B cell (primary cell): Measurements from ENCODE around the gene PRDX2. TPM values are rescaled to one million over a fixed set of nuclear protein-coding genes. Genes with fewer than 3 reads are reported as not detected.
A peak's percentile ranks its signal among the peaks of the same experiment; 100 is the strongest.

Source experiments
- ATAC-seq: fragments of 200-7000 bp; cut with Tn5 transposase; one replicate; pipeline ENCODE4 v1.10.0; 2021; ENCODE audit warnings: low read depth, mild to moderate bottlenecking, moderate number of reproducible peaks, moderate library complexity
- CTCF ChIA-PET: fragments of 350-600 bp; sonication (Branson Sonifier 250); formaldehyde crosslinking; loops from one replicate; lab custom pipeline; 2021; ENCODE audit warnings: antibody characterized with exemption, inconsistent platforms; lab: Charles Lee
- POLR2A ChIA-PET: fragments of 350-600 bp; sonication (Branson Sonifier 250); formaldehyde crosslinking; loops from one replicate; lab custom pipeline; 2021; ENCODE audit warnings: antibody characterized with exemption; lab: Charles Lee
- DNase-seq: peaks from one replicate; pipeline ENCODE4 v3.0.0; 2013
- H2AFZ ChIP-seq: 2 replicates; pipeline ENCODE4 v1.6.1; 2012; ENCODE audit warnings: mild to moderate bottlenecking, low read depth, low read length; ENCODE audit not compliant: insufficient read depth, poor library complexity, severe bottlenecking
- H3K27ac ChIP-seq, 2 donors: 1 replicate in 1 of 2; 2 replicates in 1 of 2; pipeline ENCODE4 v1.5.1; 2012 to 2013; ENCODE audit warnings: low read length in 2 of 2, mild to moderate bottlenecking in 2 of 2, moderate library complexity in 1 of 2
- H3K27me3 ChIP-seq, 4 experiments: fragments of 200-600 bp in 1 of 4; sonication (generic) in 1 of 4; replicated peaks in 1 of 4; 1 replicate in 2 of 4; 2 replicates in 2 of 4; pipeline versions ENCODE4 v1.6.1 to v1.7.0; 2013 to 2016; ENCODE audit warnings: low read length in 3 of 4, mild to moderate bottlenecking in 2 of 4, mixed read lengths in 1 of 4, moderate library complexity in 1 of 4; ENCODE audit not compliant: insufficient read depth in 4 of 4, control insufficient read depth in 3 of 4; ENCODE audit errors: control extremely low read depth in 1 of 4
- H3K36me3 ChIP-seq, 2 experiments: replicated peaks in 1 of 2; 1 replicate in 1 of 2; 2 replicates in 1 of 2; pipeline versions ENCODE4 v1.6.1 to v1.7.1; 2013; ENCODE audit warnings: low read length in 1 of 2; ENCODE audit not compliant: insufficient read depth in 2 of 2, control insufficient read depth in 1 of 2; ENCODE audit errors: control extremely low read depth in 1 of 2, extremely low read depth in 1 of 2
- H3K4me1 ChIP-seq, 2 donors: fragments of 200-600 bp in 1 of 2; sonication (generic) in 1 of 2; 1 replicate in 1 of 2; 2 replicates in 1 of 2; pipeline versions ENCODE4 v1.5.1 to v1.6.1; 2013 to 2017; ENCODE audit warnings: low read length in 2 of 2; ENCODE audit not compliant: control insufficient read depth in 2 of 2, insufficient read depth in 2 of 2
- H3K4me2 ChIP-seq: replicated peaks from 2 replicates; pipeline ENCODE3; 2012; ENCODE audit warnings: mild to moderate bottlenecking, low read depth, low read length; ENCODE audit not compliant: poor library complexity, severe bottlenecking
- H3K4me3 ChIP-seq, 5 experiments: fragments of 200-600 bp in 1 of 5; sonication (generic) in 1 of 5; 1 replicate in 3 of 5; 2 replicates in 2 of 5; pipeline versions ENCODE4 v1.5.1 to v1.7.0; 2011 to 2016; ENCODE audit warnings: low read length in 4 of 5, mild to moderate bottlenecking in 4 of 5, low read depth in 2 of 5, control low read depth in 1 of 5, moderate library complexity in 1 of 5; ENCODE audit not compliant: insufficient read depth in 1 of 5; ENCODE audit errors: control extremely low read depth in 1 of 5, extremely low read depth in 1 of 5
- H3K79me2 ChIP-seq: fragments of 200-600 bp; sonication (generic); one replicate; pipeline ENCODE4 v1.6.0; 2016; ENCODE audit warnings: low read length; ENCODE audit not compliant: control insufficient read depth, insufficient read depth
- H3K9ac ChIP-seq: fragments of 200-600 bp; sonication (generic); 2 replicates; pipeline ENCODE4 v1.6.1; 2017; ENCODE audit warnings: mild to moderate bottlenecking, low read length, moderate library complexity
- H3K9me3 ChIP-seq, 3 donors: one replicate each; pipeline versions ENCODE4 v1.6.1 to v1.7.1; 2013; ENCODE audit warnings: low read length in 2 of 3; ENCODE audit not compliant: control insufficient read depth in 2 of 3, insufficient read depth in 1 of 3; ENCODE audit errors: control extremely low read depth in 1 of 3
- H4K20me1 ChIP-seq: 2 replicates; pipeline ENCODE4 v1.6.0; 2012; ENCODE audit warnings: mild to moderate bottlenecking, low read length; ENCODE audit not compliant: insufficient read depth, control insufficient read depth, poor library complexity, severe bottlenecking
- H3K27ac Mint-ChIP-seq: one replicate; pipeline ENCODE4 v1.8.0; 2021; ENCODE audit warnings: mixed read lengths
- H3K27me3 Mint-ChIP-seq: one replicate; pipeline ENCODE4 v1.8.0; 2021; ENCODE audit warnings: mixed read lengths
- H3K4me1 Mint-ChIP-seq: one replicate; pipeline ENCODE4 v1.8.0; 2021; ENCODE audit warnings: mixed read lengths
- H3K4me3 Mint-ChIP-seq: one replicate; pipeline ENCODE4 v1.8.0; 2021; ENCODE audit warnings: mixed read lengths
- H3K9me3 Mint-ChIP-seq: one replicate; pipeline ENCODE4 v1.8.0; 2022; ENCODE audit warnings: mixed read lengths; ENCODE audit not compliant: insufficient read depth
- EZH2 ChIP-seq: IDR thresholded peaks from 2 replicates; pipeline ENCODE4 v1.6.1; 2012; ENCODE audit warnings: borderline replicate concordance, low read depth, mild to moderate bottlenecking, moderate library complexity, low read length; ENCODE audit not compliant: insufficient read depth, poor library complexity, severe bottlenecking
- WGBS: methylation state at CpG from one replicate; pipeline ENCODE4 v1.1.5; 2013; ENCODE audit warnings: missing lambda C conversion rate; ENCODE audit not compliant: insufficient coverage; 5-methylcytosine and 5-hydroxymethylcytosine counted together
- intact Hi-C: fragments of 100-400 bp; cut with micrococcal nuclease; formaldehyde crosslinking; loops from one replicate; pipeline ENCODE4 v1.10.0; 2022
- polyA plus RNA-seq: library from polyadenylated mRNA; depleted of rRNA; stranded (reverse); fragments of >200 nt; gene quantifications from 2 replicates; pipeline ENCODE4 v1.2.3, GENCODE V29; 2012
- total RNA-seq, 2 donors: library from RNA; stranded (reverse); fragments of 120-200 nt in 1 of 2; gene quantifications; 1 replicate in 1 of 2; 2 replicates in 1 of 2; pipeline versions ENCODE4 v1.2.3 to v1.2.4, GENCODE V29; 2013 to 2022
- TF ChIP-seq, protein P1 (sequence below): fragments of 200-600 bp; IDR thresholded peaks from one replicate; pipeline ENCODE4 v1.8.0; 2022; ENCODE audit warnings: antibody characterized with exemption, mild to moderate bottlenecking

Gene PRDX2
- total and polyA plus RNA-seq, 2 donors (not counting 1 experiment from before 2014, with no cell fraction given) = 45.5 to 66.1 TPM

DNA sequence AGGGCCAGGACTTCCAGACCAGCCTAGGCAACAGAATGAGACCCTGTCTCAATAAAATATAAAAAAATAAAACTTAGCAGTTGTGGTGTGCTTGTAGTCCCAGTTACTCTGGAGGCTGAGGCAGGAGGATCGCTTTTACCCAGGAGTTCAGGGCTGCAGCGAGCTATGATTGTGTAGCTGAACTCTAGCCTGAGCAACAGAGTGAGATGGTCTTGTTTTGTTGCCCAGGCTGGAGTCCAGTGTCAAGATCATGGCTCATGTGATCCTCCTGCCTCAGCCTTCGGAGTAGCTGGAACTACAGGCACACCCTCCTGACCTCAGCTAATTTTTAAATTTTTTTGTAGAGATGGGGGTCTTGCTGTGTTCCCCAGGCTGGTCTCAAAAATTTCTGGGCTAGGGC is 14.6 kb downstream of the PRDX2 start:
- CTCF ChIA-PET = interaction anchor here (0.7 to 5.0 kb wide), 3 partner anchors 9 to 12 kb away, joined by 3 to 65 read pairs (median 28); no protein-coding TSS in a partner anchor
- H3K27me3 ChIP-seq = no peaks in the 10 kb centered on the region
- H3K79me2 ChIP-seq = peaks cover 7% of the 10 kb centered on the region
- ATAC-seq = no peak
- H3K4me1 ChIP-seq = peaks cover 68 to 81% of the 10 kb centered on the region in 2 donors
- H3K4me1 Mint-ChIP-seq = peaks cover 44% of the 10 kb centered on the region
- DNase-seq = no peak
- H3K9me3 ChIP-seq = no peaks in the 10 kb centered on the region
- no peak overlapping the region for H2AFZ ChIP-seq
- intact Hi-C loops = loop anchor here (5.0 kb wide), 1 partner anchor 1205 kb away; no protein-coding TSS in a partner anchor
- peak overlapping the region; percentile 92 to 97 for H3K27ac ChIP-seq
- H3K4me3 Mint-ChIP-seq = peak overlapping the region; percentile 15
- H3K27me3 Mint-ChIP-seq = no peaks in the 10 kb centered on the region
- H3K36me3 ChIP-seq = no peaks in the 10 kb centered on the region
- H3K9ac ChIP-seq = peak overlapping the region; percentile 12
- H4K20me1 ChIP-seq = peaks cover 6% of the 10 kb centered on the region
- peak overlapping the region; percentile 96 for H3K4me2 ChIP-seq
- 100% methylated on average over 2 of the region's 3 CpGs for WGBS
- POLR2A ChIA-PET = interaction anchor here (1.0 to 4.5 kb wide), 3 partner anchors 9 to 57 kb away, joined by 5 to 36 read pairs (median 6); no protein-coding TSS in a partner anchor
- peak overlapping the region in 1 of 5 experiments; percentile 19 for H3K4me3 ChIP-seq
- TF ChIP-seq, protein P1, sequence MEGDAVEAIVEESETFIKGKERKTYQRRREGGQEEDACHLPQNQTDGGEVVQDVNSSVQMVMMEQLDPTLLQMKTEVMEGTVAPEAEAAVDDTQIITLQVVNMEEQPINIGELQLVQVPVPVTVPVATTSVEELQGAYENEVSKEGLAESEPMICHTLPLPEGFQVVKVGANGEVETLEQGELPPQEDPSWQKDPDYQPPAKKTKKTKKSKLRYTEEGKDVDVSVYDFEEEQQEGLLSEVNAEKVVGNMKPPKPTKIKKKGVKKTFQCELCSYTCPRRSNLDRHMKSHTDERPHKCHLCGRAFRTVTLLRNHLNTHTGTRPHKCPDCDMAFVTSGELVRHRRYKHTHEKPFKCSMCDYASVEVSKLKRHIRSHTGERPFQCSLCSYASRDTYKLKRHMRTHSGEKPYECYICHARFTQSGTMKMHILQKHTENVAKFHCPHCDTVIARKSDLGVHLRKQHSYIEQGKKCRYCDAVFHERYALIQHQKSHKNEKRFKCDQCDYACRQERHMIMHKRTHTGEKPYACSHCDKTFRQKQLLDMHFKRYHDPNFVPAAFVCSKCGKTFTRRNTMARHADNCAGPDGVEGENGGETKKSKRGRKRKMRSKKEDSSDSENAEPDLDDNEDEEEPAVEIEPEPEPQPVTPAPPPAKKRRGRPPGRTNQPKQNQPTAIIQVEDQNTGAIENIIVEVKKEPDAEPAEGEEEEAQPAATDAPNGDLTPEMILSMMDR = no peak
- no peak for TF ChIP-seq EZH2
- no peaks in the 10 kb centered on the region for H3K9me3 Mint-ChIP-seq
- H3K27ac Mint-ChIP-seq = peak overlapping the region; percentile 92

DNA sequence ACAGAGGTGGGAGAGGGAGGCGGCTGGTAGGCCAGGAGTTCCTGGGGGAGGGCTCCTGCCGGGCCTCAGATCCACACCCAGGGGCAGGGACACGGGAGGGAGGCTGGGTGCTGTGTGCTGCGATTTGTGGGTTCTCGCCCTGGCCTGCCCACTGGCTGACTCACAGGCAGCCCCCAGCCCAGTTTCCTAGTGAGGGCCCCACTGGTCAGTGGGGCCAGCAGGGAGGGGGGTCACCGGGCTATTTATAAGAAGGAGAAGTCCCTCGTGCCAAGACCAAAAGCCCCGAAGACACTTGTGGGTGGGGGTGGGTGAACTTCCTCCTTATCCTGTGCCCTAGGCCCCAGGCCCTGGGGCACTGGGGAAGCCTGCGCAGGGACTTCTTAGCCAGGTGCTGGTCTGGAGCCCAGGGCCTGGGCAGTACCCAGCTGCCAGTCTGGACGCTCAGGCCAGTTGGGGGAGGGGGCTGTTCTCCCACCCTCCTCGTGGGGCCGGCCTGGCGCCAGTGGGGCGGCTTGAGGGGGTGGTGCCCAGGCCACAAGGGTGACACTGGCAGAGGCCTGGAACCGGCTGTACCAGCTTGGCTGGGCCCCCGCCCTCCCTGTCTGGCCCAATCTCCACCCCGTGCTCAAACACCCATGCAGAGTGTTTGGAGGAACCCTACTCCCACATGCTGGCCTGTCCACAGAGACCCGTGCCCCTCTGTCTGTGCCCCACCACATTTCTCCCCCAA is 15.3 kb downstream of the PRDX2 start:
- Histone ChIP-seq H3K4me2 (peak overlapping the region; percentile 96), H3K27ac (peak overlapping the region; percentile 92 to 97), H3K9me3 (no peaks in the 10 kb centered on the region), H2AFZ (no peak overlapping the region), H4K20me1 (peaks cover under 1% of the 10 kb centered on the region), H3K4me3 (peak overlapping the region in 1 of 5 experiments; percentile 19), H3K36me3 (no peaks in the 10 kb centered on the region), H3K79me2 (peaks cover under 1% of the 10 kb centered on the region), H3K4me1 (peaks cover 75 to 87% of the 10 kb centered on the region in 2 donors), H3K9ac (peak overlapping the region; percentile 13), H3K27me3 (no peaks in the 10 kb centered on the region)
- DNase-seq = peak; percentile 85
- H3K4me1 Mint-ChIP-seq = peaks cover 50% of the 10 kb centered on the region
- intact Hi-C loops = loop anchor here (5.0 kb wide), 1 partner anchor 1204 kb away; no protein-coding TSS in a partner anchor
- ChIA-PET POLR2A (interaction anchor here (1.8 to 4.5 kb wide), 2 partner anchors 9 to 10 kb away, joined by 5 to 36 read pairs; no protein-coding TSS in a partner anchor), CTCF (interaction anchor here (0.7 to 5.0 kb wide), 3 partner anchors 9 to 13 kb away, joined by 3 to 65 read pairs (median 28); no protein-coding TSS in a partner anchor)
- H3K4me3 Mint-ChIP-seq = no peak overlapping the region
- TF ChIP-seq, protein P1 = no peak
- no peak for TF ChIP-seq EZH2
- WGBS = 8% methylated on average over 13 of the region's 18 CpGs
- no peak for ATAC-seq
- H3K27me3 Mint-ChIP-seq = no peaks in the 10 kb centered on the region
- H3K9me3 Mint-ChIP-seq = no peaks in the 10 kb centered on the region
- peak overlapping the region; percentile 92 for H3K27ac Mint-ChIP-seq
